ENCODE data around the gene KLF17. TPM values are rescaled to one million over a fixed set of nuclear protein-coding genes. Genes with fewer than 3 reads are reported as not detected.

Gene KLF17
- total RNA-seq, 2 donors from 2014 or later: not detected

- Mint-ChIP-seq H3K27me3 (ENCODE audit: insufficient read depth) (peaks cover 31% of the 10 kb centered on the region), H3K27ac (no peak within 1 kb of the TSS), H3K36me3 (ENCODE audit: low read depth) (no peaks in the 10 kb centered on the region), H3K4me1 (no peaks in the 10 kb centered on the region), H3K9me3 (peaks cover 17% of the 10 kb centered on the region), H3K4me3 (no peak within 1 kb of the TSS)
- H3K4me1 ChIP-seq (ENCODE audit: control insufficient read depth, insufficient read depth, low read length): no peaks in the 10 kb centered on the region
- peaks cover 16% of the 10 kb centered on the region for H3K27me3 ChIP-seq (ENCODE audit: control insufficient read depth, insufficient read depth, low read length, poor library complexity, severe bottlenecking)
- no peak within 1 kb of the TSS for H3K9ac ChIP-seq (ENCODE audit: extremely low read depth, low read length, poor library complexity, severe bottlenecking)
- no peak within 1 kb of the TSS for H3K27ac ChIP-seq (ENCODE audit: low read depth, low read length)
- 85% methylated on average over 1 of the region's 1 CpG; no CpG with 5 or more reads in 1 of the 2 experiments for WGBS, 2 experiments (ENCODE audit: insufficient coverage in 1 of 2, insufficient read length in 1 of 2)
- no peak within 1 kb of the TSS for H3K4me3 ChIP-seq (ENCODE audit: low read length)
- H3K36me3 ChIP-seq (ENCODE audit: control insufficient read depth, insufficient read depth, low read length): no peaks in the 10 kb centered on the region
- peaks cover 6% of the 10 kb centered on the region for H3K9me3 ChIP-seq (ENCODE audit: control insufficient read depth, low read length)
- DNase-seq: no peak
- no peak for TF ChIP-seq CTCF (conservative IDR thresholded peaks at IDR 0.05)
Observed at GRCh38 chr1:44141531-44141930, 22.9 kb downstream of the KLF17 start, which contains the start of gene KLF18. TSS of gene KLF18 (minus strand) at chr1:44141631. CDS start at chr1:44141631, 0 bp downstream.

- no peak for TF ChIP-seq CTCF (conservative IDR thresholded peaks at IDR 0.05)
- Histone ChIP-seq H3K36me3 (ENCODE audit: control insufficient read depth, insufficient read depth, low read length) (no peaks in the 10 kb centered on the region), H3K27me3 (ENCODE audit: control insufficient read depth, insufficient read depth, low read length, poor library complexity, severe bottlenecking) (no peaks in the 10 kb centered on the region), H3K4me3 (ENCODE audit: low read length) (no peak overlapping the region), H3K4me1 (ENCODE audit: control insufficient read depth, insufficient read depth, low read length) (no peaks in the 10 kb centered on the region), H3K27ac (ENCODE audit: low read depth, low read length) (no peak overlapping the region), H3K9ac (ENCODE audit: extremely low read depth, low read length, poor library complexity, severe bottlenecking) (no peak overlapping the region), H3K9me3 (ENCODE audit: control insufficient read depth, low read length) (peaks cover 6% of the 10 kb centered on the region)
- H3K4me1 Mint-ChIP-seq: no peaks in the 10 kb centered on the region
- no peak overlapping the region for H3K4me3 Mint-ChIP-seq
- H3K27me3 Mint-ChIP-seq (ENCODE audit: insufficient read depth): peaks cover 17% of the 10 kb centered on the region
- H3K36me3 Mint-ChIP-seq (ENCODE audit: low read depth): no peaks in the 10 kb centered on the region
- DNase-seq: no peak
- no peak overlapping the region for H3K27ac Mint-ChIP-seq
- WGBS, 2 experiments (ENCODE audit: insufficient coverage in 1 of 2, insufficient read length in 1 of 2): 92% methylated on average over 2 of the region's 2 CpGs; no CpG with 5 or more reads in 1 of the 2 experiments
- peaks cover 17% of the 10 kb centered on the region for H3K9me3 Mint-ChIP-seq
Observed at GRCh38 chr1:44144962-44145756, 26.5 kb downstream of the KLF17 start.

GRCh38 chr1:44146536-44147361 is 28.1 kb downstream of the KLF17 start:
- no peak overlapping the region for H3K9ac ChIP-seq (ENCODE audit: extremely low read depth, low read length, poor library complexity, severe bottlenecking)
- H3K9me3 Mint-ChIP-seq: peaks cover 17% of the 10 kb centered on the region
- no peak for TF ChIP-seq CTCF (conservative IDR thresholded peaks at IDR 0.05)
- no peak overlapping the region for H3K27ac ChIP-seq (ENCODE audit: low read depth, low read length)
- WGBS, 2 experiments (ENCODE audit: insufficient coverage in 1 of 2, insufficient read length in 1 of 2): 92 to 94% methylated on average over 23 to 28 of the region's 28 CpGs
- H3K4me3 ChIP-seq (ENCODE audit: low read length): no peak overlapping the region
- no peaks in the 10 kb centered on the region for H3K4me1 ChIP-seq (ENCODE audit: control insufficient read depth, insufficient read depth, low read length)
- H3K36me3 ChIP-seq (ENCODE audit: control insufficient read depth, insufficient read depth, low read length): no peaks in the 10 kb centered on the region
- no peaks in the 10 kb centered on the region for H3K36me3 Mint-ChIP-seq (ENCODE audit: low read depth)
- H3K9me3 ChIP-seq (ENCODE audit: control insufficient read depth, low read length): peaks cover 6% of the 10 kb centered on the region
- peaks cover 9% of the 10 kb centered on the region for H3K27me3 Mint-ChIP-seq (ENCODE audit: insufficient read depth)
- no peaks in the 10 kb centered on the region for H3K4me1 Mint-ChIP-seq
- DNase-seq: no peak
- H3K27me3 ChIP-seq (ENCODE audit: control insufficient read depth, insufficient read depth, low read length, poor library complexity, severe bottlenecking): no peaks in the 10 kb centered on the region
- no peak overlapping the region for H3K4me3 Mint-ChIP-seq
- no peak overlapping the region for H3K27ac Mint-ChIP-seq
